HCT116 (cell line): ENCODE data around the gene EIPR1. TPM values are rescaled to one million over a fixed set of nuclear protein-coding genes. Genes with fewer than 3 reads are reported as not detected.

ENCODE experiments used
- ATAC-seq: fragments of 200-7000 bp; cut with Tn5 transposase; 2 replicates; pipeline ENCODE4 v1.9.1; 2020; ENCODE audit warnings: mild to moderate bottlenecking, moderate library complexity
- BruUV-seq: library from RNA; stranded (reverse); fragments of 400-500 nt; replicated peaks from 2 replicates; lab custom pipeline; 2021; lab: Mats Ljungman, UMichigan
- CTCF ChIA-PET: fragments of 300-600 bp; sonication (Branson Sonifier 250); formaldehyde crosslinking; loops from one replicate; lab custom pipeline; 2021; ENCODE audit warnings: antibody characterized with exemption; lab: Charles Lee
- POLR2A ChIA-PET: fragments of 300-600, 350-600 bp; sonication (Branson Sonifier 250); formaldehyde crosslinking; loops from one replicate; lab custom pipeline; 2021; ENCODE audit warnings: antibody characterized with exemption; lab: Charles Lee
- RAD21 ChIA-PET, 2 experiments: fragments of 300-600 bp; sonication (Branson Sonifier 250); formaldehyde crosslinking; loops; one replicate each; lab custom pipeline; 2023; ENCODE audit warnings: low total read pairs in 2 of 2; ENCODE audit not compliant: uncharacterized antibody in 2 of 2, unreplicated experiment in 2 of 2, low non-redundant PET in 1 of 2; lab: Charles Lee
- DNase-seq: peaks from one replicate; pipeline ENCODE4 v3.0.0-alpha.2; 2010; ENCODE audit warnings: low read depth, low spot score
- H2AFZ ChIP-seq: fragments of 200-600 bp; shearing (Covaris generic), sonication (generic); 2 replicates; pipeline ENCODE4 v1.6.1; 2017; ENCODE audit warnings: low read depth, mixed run types, mixed read lengths, antibody characterized with exemption, low read length; ENCODE audit not compliant: poor library complexity, severe bottlenecking
- H3K27ac ChIP-seq: 2 replicates; pipeline ENCODE4 v1.5.1; 2012; ENCODE audit warnings: low read depth, low read length
- H3K27me3 ChIP-seq: fragments of 200-600 bp; sonication (generic); 2 replicates; pipeline ENCODE4 v1.6.1; 2016; ENCODE audit warnings: mixed run types, low read length, mixed read lengths; ENCODE audit not compliant: insufficient read depth
- H3K36me3 ChIP-seq, 2 experiments: fragments of 200-500 bp in 1 of 2; fragments of 200-600 bp in 1 of 2; sonication (Bioruptor generic) in 1 of 2; sonication (generic) in 1 of 2; 2 replicates each; pipeline versions ENCODE4 v1.5.1 to v1.6.1; 2014 to 2016; ENCODE audit warnings: low read length in 2 of 2, inconsistent platforms in 1 of 2, mixed read lengths in 1 of 2, mixed run types in 1 of 2; ENCODE audit not compliant: insufficient read depth in 2 of 2, control insufficient read depth in 1 of 2
- H3K4me1 ChIP-seq, 2 experiments: fragments of 200-600 bp in 1 of 2; sonication (generic) in 1 of 2; 2 replicates each; pipeline versions ENCODE4 v1.5.1 to v1.6.1; 2012 to 2017; ENCODE audit warnings: low read length in 2 of 2, inconsistent platforms in 1 of 2, mild to moderate bottlenecking in 1 of 2, mixed read lengths in 1 of 2, mixed run types in 1 of 2, moderate library complexity in 1 of 2; ENCODE audit not compliant: insufficient read depth in 2 of 2, control insufficient read depth in 1 of 2
- H3K4me2 ChIP-seq: fragments of 200-600 bp; sonication (generic); 2 replicates; pipeline ENCODE4 v1.6.1; 2017; ENCODE audit warnings: mixed run types, low read length, mixed read lengths
- H3K4me3 ChIP-seq, 2 experiments: fragments of 200-600 bp in 1 of 2; sonication (generic) in 1 of 2; replicated peaks in 1 of 2; 2 replicates each; pipeline ENCODE4 v1.5.1; 2011 to 2016; ENCODE audit warnings: low read length in 2 of 2, control low read depth in 1 of 2, low read depth in 1 of 2, mild to moderate bottlenecking in 1 of 2, mixed read lengths in 1 of 2, mixed run types in 1 of 2
- H3K79me2 ChIP-seq: fragments of 200-600 bp; sonication (generic); 2 replicates; pipeline ENCODE4 v1.6.1; 2017; ENCODE audit warnings: mild to moderate bottlenecking, mixed run types, low read length, moderate library complexity, mixed read lengths; ENCODE audit not compliant: insufficient read depth
- H3K9ac ChIP-seq: fragments of 200-600 bp; sonication (generic); 2 replicates; pipeline ENCODE4 v1.6.1; 2016; ENCODE audit warnings: low read length, mixed read lengths
- H3K9me2 ChIP-seq: fragments of 200-600 bp; sonication (generic), shearing (Covaris generic); 2 replicates; pipeline ENCODE4 v1.6.1; 2017; ENCODE audit warnings: mixed run types, mild to moderate bottlenecking, moderate library complexity; ENCODE audit not compliant: insufficient read depth
- H3K9me3 ChIP-seq, 2 experiments: fragments of 200-500 bp in 1 of 2; fragments of 200-600 bp in 1 of 2; sonication (Bioruptor generic) in 1 of 2; sonication (generic) in 1 of 2; 2 replicates each; pipeline ENCODE4 v1.6.1; 2014 to 2017; ENCODE audit warnings: low read length in 2 of 2, mixed read lengths in 2 of 2, inconsistent platforms in 1 of 2, low read depth in 1 of 2, mild to moderate bottlenecking in 1 of 2, mixed run types in 1 of 2, moderate library complexity in 1 of 2; ENCODE audit not compliant: control insufficient read depth in 1 of 2, insufficient read depth in 1 of 2
- H4K20me1 ChIP-seq: fragments of 200-600 bp; sonication (generic), shearing (Covaris generic); 2 replicates; pipeline ENCODE4 v1.6.1; 2017; ENCODE audit warnings: mixed run types, mild to moderate bottlenecking, moderate library complexity; ENCODE audit not compliant: insufficient read depth
- CEBPB ChIP-seq: IDR thresholded peaks from 2 replicates; pipeline ENCODE4 v1.6.1; 2012; ENCODE audit warnings: low read depth
- ELF1 ChIP-seq: IDR thresholded peaks from 2 replicates; pipeline ENCODE4 v1.6.1; 2012; ENCODE audit warnings: low read depth, borderline replicate concordance
- EZH2 ChIP-seq: fragments of 200-600 bp; sonication (generic); IDR thresholded peaks from 2 replicates; pipeline ENCODE4 v1.6.1; 2017; ENCODE audit warnings: antibody characterized with exemption, mixed run types
- EZH2phosphoT487 ChIP-seq: fragments of 200-600 bp; IDR thresholded peaks from 2 replicates; pipeline ENCODE4 v1.6.1; 2018; ENCODE audit warnings: antibody characterized with exemption, borderline replicate concordance
- FOSL1 ChIP-seq: IDR thresholded peaks from 2 replicates; pipeline ENCODE4 v1.6.1; 2012; ENCODE audit warnings: low read depth
- JUND ChIP-seq: IDR thresholded peaks from 2 replicates; pipeline ENCODE4 v1.6.1; 2012
- MAX ChIP-seq: IDR thresholded peaks from 2 replicates; pipeline ENCODE4 v1.6.1; 2012
- POLR2A ChIP-seq: IDR thresholded peaks from 2 replicates; pipeline ENCODE4 v1.7.0; 2011; ENCODE audit warnings: borderline replicate concordance; ENCODE audit not compliant: insufficient read depth, insufficient read length; ENCODE audit errors: extremely low read depth
- POLR2AphosphoS5 ChIP-seq: IDR thresholded peaks from 2 replicates; pipeline ENCODE4 v1.6.1; 2011; ENCODE audit warnings: mild to moderate bottlenecking, low read depth, low read length, moderate library complexity
- SIN3A ChIP-seq: IDR thresholded peaks from 2 replicates; pipeline ENCODE4 v1.6.1; 2012; ENCODE audit warnings: low read depth
- SP1 ChIP-seq: IDR thresholded peaks from 2 replicates; pipeline ENCODE4 v1.6.1; 2012; ENCODE audit warnings: low read depth
- SRF ChIP-seq: IDR thresholded peaks from 2 replicates; pipeline ENCODE4 v1.6.1; 2012; ENCODE audit warnings: low read depth
- YY1 ChIP-seq: IDR thresholded peaks from 2 replicates; pipeline ENCODE4 v1.6.1; 2011; ENCODE audit warnings: low read length, low read depth, moderate library complexity, mild to moderate bottlenecking; ENCODE audit not compliant: insufficient replicate concordance; ENCODE audit errors: extremely low read depth
- ZBTB33 ChIP-seq: IDR thresholded peaks from 2 replicates; pipeline ENCODE4 v1.6.1; 2011; ENCODE audit warnings: mild to moderate bottlenecking, low read length, moderate library complexity; ENCODE audit not compliant: insufficient replicate concordance; ENCODE audit errors: extremely low read depth
- ZFX ChIP-seq: fragments of 450-650 bp; IDR thresholded peaks from 2 replicates; pipeline ENCODE4 v1.6.1; 2017
- intact Hi-C: fragments of 100-400 bp; cut with micrococcal nuclease; formaldehyde crosslinking; loops from 2 replicates; pipeline ENCODE4 v1.10.0; 2022
- total RNA-seq: library from RNA; stranded (reverse); gene quantifications from one replicate; pipeline ENCODE4 v1.2.1, GENCODE V29; 2021; ENCODE audit not compliant: unreplicated experiment
- TF ChIP-seq, protein P1 (sequence below), 3 experiments: fragments of 200-600 bp in 1 of 3; sonication (generic) in 1 of 3; IDR thresholded peaks in 2 of 3; conservative IDR thresholded peaks in 1 of 3; 2 replicates each; pipeline ENCODE4 v1.5.1; 2012 to 2017; ENCODE audit warnings: low read depth in 2 of 3, low read length in 2 of 3, antibody characterized with exemption in 1 of 3, borderline replicate concordance in 1 of 3, control low read depth in 1 of 3, mild to moderate bottlenecking in 1 of 3, mixed read lengths in 1 of 3, mixed run types in 1 of 3, moderate library complexity in 1 of 3; ENCODE audit not compliant: insufficient read depth in 1 of 3

EIPR1 gene
- total RNA-seq, 1 experiment from 2014 or later: 36.9 TPM

DNA sequence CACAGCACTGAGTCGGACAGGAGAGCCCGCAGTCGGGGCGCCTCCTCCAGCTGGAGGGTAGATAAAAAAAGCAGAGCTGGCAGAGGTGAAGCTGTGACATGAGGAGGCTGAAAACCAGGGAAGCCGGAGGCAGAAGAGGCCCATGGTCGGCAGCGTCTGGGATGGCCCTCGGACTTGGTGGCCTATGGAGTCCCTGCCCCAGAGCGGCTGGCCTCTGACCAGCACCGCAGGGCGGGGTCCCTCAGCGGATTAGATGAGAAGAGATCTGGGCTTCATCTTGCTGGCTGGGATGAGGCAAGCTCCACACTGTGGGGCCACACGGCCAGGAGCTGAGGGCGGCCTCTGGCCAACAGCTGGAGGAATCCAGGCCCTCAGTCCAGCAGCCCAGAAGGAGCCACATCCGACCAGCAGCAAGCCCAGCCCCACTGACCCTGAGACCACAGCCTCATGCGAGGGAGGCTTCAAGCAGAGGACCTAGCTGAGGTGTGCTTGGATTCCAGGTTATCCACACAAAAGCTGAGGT lies 174.1 kb downstream of the EIPR1 start:
- DNase-seq (no peak), ATAC-seq (no peak)
- no peak overlapping the region for H3K27ac ChIP-seq
- H4K20me1 ChIP-seq: no peaks in the 10 kb centered on the region
- no peak for TF ChIP-seq FOSL1
- no peak for TF ChIP-seq ZBTB33
- TF ChIP-seq EZH2phosphoT487: no peak
- TF ChIP-seq, protein P1, sequence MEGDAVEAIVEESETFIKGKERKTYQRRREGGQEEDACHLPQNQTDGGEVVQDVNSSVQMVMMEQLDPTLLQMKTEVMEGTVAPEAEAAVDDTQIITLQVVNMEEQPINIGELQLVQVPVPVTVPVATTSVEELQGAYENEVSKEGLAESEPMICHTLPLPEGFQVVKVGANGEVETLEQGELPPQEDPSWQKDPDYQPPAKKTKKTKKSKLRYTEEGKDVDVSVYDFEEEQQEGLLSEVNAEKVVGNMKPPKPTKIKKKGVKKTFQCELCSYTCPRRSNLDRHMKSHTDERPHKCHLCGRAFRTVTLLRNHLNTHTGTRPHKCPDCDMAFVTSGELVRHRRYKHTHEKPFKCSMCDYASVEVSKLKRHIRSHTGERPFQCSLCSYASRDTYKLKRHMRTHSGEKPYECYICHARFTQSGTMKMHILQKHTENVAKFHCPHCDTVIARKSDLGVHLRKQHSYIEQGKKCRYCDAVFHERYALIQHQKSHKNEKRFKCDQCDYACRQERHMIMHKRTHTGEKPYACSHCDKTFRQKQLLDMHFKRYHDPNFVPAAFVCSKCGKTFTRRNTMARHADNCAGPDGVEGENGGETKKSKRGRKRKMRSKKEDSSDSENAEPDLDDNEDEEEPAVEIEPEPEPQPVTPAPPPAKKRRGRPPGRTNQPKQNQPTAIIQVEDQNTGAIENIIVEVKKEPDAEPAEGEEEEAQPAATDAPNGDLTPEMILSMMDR (IDR thresholded peaks at IDR 0.05 in 2 of 3, conservative IDR thresholded peaks at IDR 0.05 in 1 of 3; ENCODE audit: borderline replicate concordance in 1 of 3, insufficient read depth in 1 of 3, low read depth in 2 of 3, low read length in 2 of 3): no peak
- TF ChIP-seq POLR2A: no peak
- no peak for TF ChIP-seq ZFX
- no peak for TF ChIP-seq SP1
- TF ChIP-seq CEBPB: no peak
- TF ChIP-seq JUND: no peak
- TF ChIP-seq ELF1: no peak
- no peak for TF ChIP-seq YY1
- TF ChIP-seq MAX: no peak
- no peak for TF ChIP-seq SIN3A
- no peak for TF ChIP-seq EZH2
- TF ChIP-seq POLR2AphosphoS5: no peak
- TF ChIP-seq SRF: no peak
- POLR2A ChIA-PET: no interaction called here
- H3K4me2 ChIP-seq: no peak overlapping the region
- no peaks in the 10 kb centered on the region for H3K36me3 ChIP-seq
- H3K9me2 ChIP-seq: no peaks in the 10 kb centered on the region
- no TSS peak for BruUV-seq
- intact Hi-C loops: no loop called here
- no peak overlapping the region for H2AFZ ChIP-seq
- no peaks in the 10 kb centered on the region for H3K4me1 ChIP-seq
- RAD21 ChIA-PET: no interaction called here
- H3K9ac ChIP-seq: no peak overlapping the region
- 0 out of 2 replicates have a peak, but pooled peaks cover 4% of the 10 kb centered on the region for H3K79me2 ChIP-seq
- no peaks in the 10 kb centered on the region for H3K9me3 ChIP-seq
- H3K27me3 ChIP-seq: no peaks in the 10 kb centered on the region
- H3K4me3 ChIP-seq: no peak overlapping the region
- CTCF ChIA-PET: no interaction called here
